Measurements from ENCODE around the gene NADSYN1.

GRCh38 chr11:71545405-71545966 is 92.5 kb downstream of the NADSYN1 start:
- TF ChIP-seq CTCF (IDR thresholded peaks at IDR 0.05; ENCODE audit: insufficient read depth, low read length, poor library complexity, severe bottlenecking) (no peak), EZH2phosphoT487 (conservative IDR thresholded peaks at IDR 0.05; ENCODE audit: low read length) (no peak)

Measured in SU-DHL-6 (cell line).